Measurements from ENCODE around the gene SASS6. TPM values are rescaled to one million over a fixed set of nuclear protein-coding genes. Genes with fewer than 3 reads are reported as not detected.

SASS6 gene
- total and polyA plus RNA-seq, 2 donors from 2014 or later, result 1.1 to 2.1 TPM

- no peaks in the 10 kb centered on the region for H3K27me3 ChIP-seq (ENCODE audit: control insufficient read depth, insufficient read depth, low read length)
- intact Hi-C loops (cut with DNase I), result no loop called here
- peaks cover 0 to 47% (median 28%) of the 10 kb centered on the region in 3 donors for H3K36me3 ChIP-seq (ENCODE audit: control insufficient read depth in 2 of 3, insufficient read depth in 3 of 3, low read length in 3 of 3)
- FAIRE-seq (no peak), DNase-seq (no peak)
- no peak overlapping the region for H3K4me3 ChIP-seq (ENCODE audit: low read length in 3 of 3)
- H3K4me1 ChIP-seq (ENCODE audit: control insufficient read depth in 2 of 3, insufficient read depth in 2 of 3, low read depth in 1 of 3, low read length in 3 of 3), result no peaks in the 10 kb centered on the region
- no peak overlapping the region for H3K9ac ChIP-seq (ENCODE audit: low read length in 3 of 3)
- TF ChIP-seq CTCF (IDR thresholded peaks at IDR 0.05; ENCODE audit: borderline replicate concordance, extremely low read depth, insufficient read depth), result no peak
- no peaks in the 10 kb centered on the region for H3K9me3 ChIP-seq (ENCODE audit: control insufficient read depth in 2 of 3, insufficient read depth in 1 of 3, low read length in 3 of 3)
- H3K27ac ChIP-seq (ENCODE audit: low read depth in 2 of 2, low read length in 2 of 2), result no peak overlapping the region
Observed at GRCh38 chr1:100074604-100075395, 57.9 kb downstream of the SASS6 start.

DNA sequence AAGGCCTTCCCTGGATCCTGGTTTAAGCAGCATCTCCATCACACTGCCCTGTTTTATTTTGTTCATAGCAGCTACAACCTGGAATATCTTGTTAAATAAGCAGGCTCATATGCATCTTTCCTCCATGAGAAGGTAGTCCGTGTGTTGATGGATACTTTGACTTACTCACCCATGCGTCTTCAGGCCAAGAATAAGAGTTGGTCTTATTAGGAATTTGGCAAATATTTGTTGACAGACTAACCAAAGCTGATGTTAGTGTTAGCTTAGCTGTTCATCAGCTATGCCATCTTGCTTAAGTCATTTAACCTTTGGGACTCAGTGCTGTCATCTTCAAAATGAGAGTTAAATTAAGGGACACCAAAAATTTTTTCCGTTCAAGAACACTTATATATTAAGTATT lies 59.2 kb downstream of the SASS6 start:
- Histone ChIP-seq H3K4me3 (ENCODE audit: low read length in 3 of 3) (no peak overlapping the region), H3K27me3 (ENCODE audit: control insufficient read depth, insufficient read depth, low read length) (no peaks in the 10 kb centered on the region), H3K9me3 (ENCODE audit: control insufficient read depth in 2 of 3, insufficient read depth in 1 of 3, low read length in 3 of 3) (no peaks in the 10 kb centered on the region), H3K27ac (ENCODE audit: low read depth in 2 of 2, low read length in 2 of 2) (no peak overlapping the region), H3K9ac (ENCODE audit: low read length in 3 of 3) (no peak overlapping the region), H3K36me3 (ENCODE audit: control insufficient read depth in 2 of 3, insufficient read depth in 3 of 3, low read length in 3 of 3) (peaks cover 0 to 48% (median 25%) of the 10 kb centered on the region in 3 donors), H3K4me1 (ENCODE audit: control insufficient read depth in 2 of 3, insufficient read depth in 2 of 3, low read depth in 1 of 3, low read length in 3 of 3) (no peaks in the 10 kb centered on the region)
- DNase-seq (no peak), FAIRE-seq (no peak)
- intact Hi-C loops (cut with DNase I), result no loop called here
- TF ChIP-seq CTCF (IDR thresholded peaks at IDR 0.05; ENCODE audit: borderline replicate concordance, extremely low read depth, insufficient read depth), result no peak

GRCh38 chr1:100070201-100070939 lies 62.4 kb downstream of the SASS6 start:
- Histone ChIP-seq H3K4me3 (ENCODE audit: low read length in 3 of 3) (no peak overlapping the region), H3K4me1 (ENCODE audit: control insufficient read depth in 2 of 3, insufficient read depth in 2 of 3, low read depth in 1 of 3, low read length in 3 of 3) (no peaks in the 10 kb centered on the region), H3K9ac (ENCODE audit: low read length in 3 of 3) (no peak overlapping the region), H3K27me3 (ENCODE audit: control insufficient read depth, insufficient read depth, low read length) (no peaks in the 10 kb centered on the region), H3K27ac (ENCODE audit: low read depth in 2 of 2, low read length in 2 of 2) (no peak overlapping the region), H3K36me3 (ENCODE audit: control insufficient read depth in 2 of 3, insufficient read depth in 3 of 3, low read length in 3 of 3) (peaks cover 4 to 49% (median 27%) of the 10 kb centered on the region in 3 donors), H3K9me3 (ENCODE audit: control insufficient read depth in 2 of 3, insufficient read depth in 1 of 3, low read length in 3 of 3) (no peaks in the 10 kb centered on the region)
- intact Hi-C loops (cut with DNase I), result no loop called here
- TF ChIP-seq CTCF (IDR thresholded peaks at IDR 0.05; ENCODE audit: borderline replicate concordance, extremely low read depth, insufficient read depth), result no peak
- DNase-seq, result no peak
- no peak for FAIRE-seq
